ENCODE measurements around the gene SCAF4. TPM values are rescaled to one million over a fixed set of nuclear protein-coding genes. Genes with fewer than 3 reads are reported as not detected.
"Not testable (repeated sequence)": the region's sequence is repeated elsewhere in the genome, so short reads cannot be mapped to it uniquely, and the experiment has no call there.

SCAF4 gene
- total and polyA plus RNA-seq, 9 donors: 5.8 to 28.1 (median 23.8) TPM

- no CpG with 5 or more reads among the region's 5 CpGs for WGBS (ENCODE audit: insufficient coverage)
- no peaks in the 10 kb centered on the region for H3K4me1 ChIP-seq (ENCODE audit: control insufficient read depth, insufficient read depth, low read length)
- DNase-seq: no peak
- H3K36me3 ChIP-seq (ENCODE audit: control insufficient read depth, insufficient read depth, low read length): peaks cover 42% of the 10 kb centered on the region
- H3K9me3 ChIP-seq (replicated peaks; ENCODE audit: control insufficient read depth, low read depth, low read length): no peaks in the 10 kb centered on the region
- no peak overlapping the region for H3K4me3 ChIP-seq (ENCODE audit: low read length)
- no peak overlapping the region for H3K27ac ChIP-seq (ENCODE audit: low read length)
- H3K27me3 ChIP-seq (ENCODE audit: control insufficient read depth, insufficient read depth, low read length): no peaks in the 10 kb centered on the region
These were observed 65.4 kb downstream of the SCAF4 start for GRCh38 chr21:31666445-31667010.

GRCh38 chr21:31665869-31666268 lies 66.0 kb downstream of the SCAF4 start:
- H3K27me3 ChIP-seq (ENCODE audit: control insufficient read depth, insufficient read depth, low read length); DNase-seq; H3K4me3 ChIP-seq (ENCODE audit: low read length); H3K27ac ChIP-seq (ENCODE audit: low read length); H3K9me3 ChIP-seq (replicated peaks; ENCODE audit: control insufficient read depth, low read depth, low read length); H3K4me1 ChIP-seq (ENCODE audit: control insufficient read depth, insufficient read depth, low read length): not testable (repeated sequence)
- H3K36me3 ChIP-seq (ENCODE audit: control insufficient read depth, insufficient read depth, low read length): peaks cover 39% of the 10 kb centered on the region
- WGBS (ENCODE audit: insufficient coverage): no CpG with 5 or more reads among the region's 4 CpGs

DNA sequence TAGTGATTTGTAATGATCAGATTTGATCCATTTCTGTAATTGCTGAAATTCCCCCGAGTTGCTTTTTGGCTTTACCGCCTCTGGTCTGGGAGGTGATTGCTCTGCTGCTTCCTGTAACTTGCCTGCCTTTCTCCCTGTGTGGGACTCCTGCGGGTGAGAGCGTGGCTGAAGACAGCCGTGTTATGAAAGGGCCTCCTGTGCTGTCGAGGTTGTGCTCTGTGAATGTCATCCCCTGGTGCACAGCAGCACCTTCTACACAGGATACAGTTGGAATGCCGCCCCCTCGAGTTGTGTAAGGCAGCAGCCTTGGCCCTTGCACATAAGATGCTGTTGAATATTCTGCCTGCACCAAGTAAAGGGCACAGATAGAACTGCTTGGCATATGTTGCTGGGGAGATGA lies 66.5 kb downstream of the SCAF4 start:
- Histone ChIP-seq H3K9me3 (replicated peaks; ENCODE audit: control insufficient read depth, low read depth, low read length) (no peaks in the 10 kb centered on the region), H3K36me3 (ENCODE audit: control insufficient read depth, insufficient read depth, low read length) (peaks cover 39% of the 10 kb centered on the region), H3K4me3 (ENCODE audit: low read length) (no peak overlapping the region), H3K27ac (ENCODE audit: low read length) (no peak overlapping the region), H3K27me3 (ENCODE audit: control insufficient read depth, insufficient read depth, low read length) (no peaks in the 10 kb centered on the region), H3K4me1 (ENCODE audit: control insufficient read depth, insufficient read depth, low read length) (peaks cover 4% of the 10 kb centered on the region)
- DNase-seq: no peak
- WGBS (ENCODE audit: insufficient coverage): 60% methylated on average over 2 of the region's 8 CpGs

DNA sequence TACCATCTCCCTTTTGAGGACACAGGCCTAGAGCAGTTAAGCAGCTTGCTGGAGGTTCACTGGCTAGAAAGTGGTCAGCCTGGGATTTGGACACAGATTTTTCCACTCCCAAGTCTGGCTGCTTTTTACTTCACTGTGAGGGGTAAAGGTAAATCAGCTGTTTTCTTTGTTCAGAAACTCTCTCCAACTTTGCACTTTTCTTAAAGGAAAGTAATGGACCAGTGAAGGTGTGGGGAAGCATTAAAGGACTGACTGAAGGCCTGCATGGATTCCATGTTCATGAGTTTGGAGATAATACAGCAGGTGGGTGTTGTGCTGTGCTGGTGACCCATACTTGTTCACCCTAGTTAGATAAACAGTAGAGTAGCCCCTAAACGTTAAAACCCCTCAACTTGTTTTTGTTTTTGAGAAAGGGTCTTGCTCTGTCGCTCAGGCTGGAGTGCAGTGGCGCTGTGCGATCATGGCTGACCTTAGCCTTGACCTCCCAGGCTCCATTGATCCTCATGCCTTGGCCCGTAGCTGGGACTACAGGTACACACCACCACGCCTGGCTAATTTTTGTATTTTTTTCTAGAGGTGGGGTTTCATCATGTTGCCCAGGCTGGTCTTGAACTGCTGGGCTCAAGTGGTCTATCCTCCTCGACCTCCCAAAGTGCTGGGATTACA lies 68.2 kb downstream of the SCAF4 start:
- Histone ChIP-seq H3K4me1 (ENCODE audit: control insufficient read depth, insufficient read depth, low read length) (peaks cover 6% of the 10 kb centered on the region), H3K27me3 (ENCODE audit: control insufficient read depth, insufficient read depth, low read length) (no peaks in the 10 kb centered on the region), H3K4me3 (ENCODE audit: low read length) (no peak overlapping the region), H3K36me3 (ENCODE audit: control insufficient read depth, insufficient read depth, low read length) (peaks cover 34% of the 10 kb centered on the region), H3K27ac (ENCODE audit: low read length) (no peak overlapping the region), H3K9me3 (replicated peaks; ENCODE audit: control insufficient read depth, low read depth, low read length) (no peaks in the 10 kb centered on the region)
- 92% methylated on average over 4 of the region's 7 CpGs for WGBS (ENCODE audit: insufficient coverage)
- DNase-seq: no peak

DNA sequence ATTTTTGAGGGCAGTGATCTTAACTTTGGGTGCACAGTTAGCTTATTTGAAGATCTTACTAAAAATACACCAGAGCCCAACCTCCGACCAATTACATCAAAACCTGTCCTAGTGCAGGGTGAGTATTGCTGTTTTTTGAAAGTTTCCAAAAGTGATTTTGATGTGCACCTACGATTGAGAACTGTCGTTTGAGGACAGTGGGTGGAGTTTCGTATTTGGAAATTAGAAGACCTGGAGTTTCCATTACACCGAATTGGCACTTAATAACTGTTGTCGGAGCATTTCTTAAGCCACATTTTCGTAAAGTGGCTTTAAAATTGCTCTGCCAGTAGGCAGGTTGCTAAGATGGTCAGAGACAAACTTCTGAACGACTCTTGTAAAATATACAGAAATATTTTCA lies 71.3 kb downstream of the SCAF4 start:
- 17% methylated on average over 3 of the region's 8 CpGs for WGBS (ENCODE audit: insufficient coverage)

DNA sequence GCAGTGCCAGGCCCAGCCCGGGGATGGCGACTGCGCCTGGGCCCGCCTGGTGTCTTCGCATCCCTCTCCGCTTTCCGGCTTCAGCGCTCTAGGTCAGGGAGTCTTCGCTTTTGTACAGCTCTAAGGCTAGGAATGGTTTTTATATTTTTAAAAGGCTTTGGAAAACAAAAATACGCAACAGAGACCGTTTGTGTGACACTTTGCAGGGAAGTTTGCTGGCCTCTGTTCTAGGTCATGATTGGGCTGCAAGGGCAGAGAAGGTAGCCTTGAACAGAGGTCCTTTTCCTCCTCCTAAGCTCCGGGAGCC lies 71.7 kb downstream of the SCAF4 start:
- peaks cover 6% of the 10 kb centered on the region for H3K4me1 ChIP-seq (ENCODE audit: control insufficient read depth, insufficient read depth, low read length)

More for the DNA sequence above, 71.3 kb downstream of the SCAF4 start:
- peak; percentile 69 for DNase-seq
- H3K27me3 ChIP-seq (ENCODE audit: control insufficient read depth, insufficient read depth, low read length): no peaks in the 10 kb centered on the region
- peak overlapping the region; percentile 66 for H3K27ac ChIP-seq (ENCODE audit: low read length)
- H3K9me3 ChIP-seq (replicated peaks; ENCODE audit: control insufficient read depth, low read depth, low read length): no peaks in the 10 kb centered on the region
- peaks cover 21% of the 10 kb centered on the region for H3K36me3 ChIP-seq (ENCODE audit: control insufficient read depth, insufficient read depth, low read length)
- H3K4me3 ChIP-seq (ENCODE audit: low read length): peak overlapping the region; percentile 68
- H3K4me1 ChIP-seq (ENCODE audit: control insufficient read depth, insufficient read depth, low read length): peaks cover 6% of the 10 kb centered on the region

GRCh38 chr21:31659536-31660258 lies 72.2 kb downstream of the SCAF4 start, which contains the start of gene SOD1:
Gene SOD1 (plus strand): TSS chr21:31659693. CDS start chr21:31659770, 77 bp downstream.
- peaks cover 6% of the 10 kb centered on the region for H3K4me1 ChIP-seq (ENCODE audit: control insufficient read depth, insufficient read depth, low read length)
- H3K36me3 ChIP-seq (ENCODE audit: control insufficient read depth, insufficient read depth, low read length): peaks cover 16% of the 10 kb centered on the region
- no peaks in the 10 kb centered on the region for H3K27me3 ChIP-seq (ENCODE audit: control insufficient read depth, insufficient read depth, low read length)
- H3K4me3 ChIP-seq (ENCODE audit: low read length): peak within 1 kb of the TSS; percentile 79
- peak within 1 kb of the TSS; percentile 84 for H3K27ac ChIP-seq (ENCODE audit: low read length)
- under 1% methylated on average over 85 of the region's 87 CpGs for WGBS (ENCODE audit: insufficient coverage)
- peak; percentile 98 for DNase-seq
- H3K9me3 ChIP-seq (replicated peaks; ENCODE audit: control insufficient read depth, low read depth, low read length): no peaks in the 10 kb centered on the region

More for the DNA sequence above, 71.7 kb downstream of the SCAF4 start:
- 0% methylated on average over 11 of the region's 12 CpGs for WGBS (ENCODE audit: insufficient coverage)
- Histone ChIP-seq H3K9me3 (replicated peaks; ENCODE audit: control insufficient read depth, low read depth, low read length) (no peaks in the 10 kb centered on the region), H3K4me3 (ENCODE audit: low read length) (peak overlapping the region; percentile 68), H3K36me3 (ENCODE audit: control insufficient read depth, insufficient read depth, low read length) (peaks cover 18% of the 10 kb centered on the region), H3K27me3 (ENCODE audit: control insufficient read depth, insufficient read depth, low read length) (no peaks in the 10 kb centered on the region), H3K27ac (ENCODE audit: low read length) (peak overlapping the region; percentile 66)
- DNase-seq: no peak

- peaks cover 6% of the 10 kb centered on the region for H3K4me1 ChIP-seq (ENCODE audit: control insufficient read depth, insufficient read depth, low read length)
- peak overlapping the region; percentile 79 for H3K4me3 ChIP-seq (ENCODE audit: low read length)
- H3K9me3 ChIP-seq (replicated peaks; ENCODE audit: control insufficient read depth, low read depth, low read length): no peaks in the 10 kb centered on the region
- H3K27ac ChIP-seq (ENCODE audit: low read length): no peak overlapping the region
- WGBS (ENCODE audit: insufficient coverage): 1% methylated on average over 17 of the region's 18 CpGs
- H3K27me3 ChIP-seq (ENCODE audit: control insufficient read depth, insufficient read depth, low read length): no peaks in the 10 kb centered on the region
- no peak for DNase-seq
- peaks cover 15% of the 10 kb centered on the region for H3K36me3 ChIP-seq (ENCODE audit: control insufficient read depth, insufficient read depth, low read length)
These were observed 72.7 kb downstream of the SCAF4 start for GRCh38 chr21:31659286-31659535.

GRCh38 chr21:31658053-31658452 lies 73.9 kb downstream of the SCAF4 start:
- H3K27ac ChIP-seq (ENCODE audit: low read length): no peak overlapping the region
- no peak overlapping the region for H3K4me3 ChIP-seq (ENCODE audit: low read length)
- 65% methylated on average over 6 of the region's 9 CpGs for WGBS (ENCODE audit: insufficient coverage)
- H3K27me3 ChIP-seq (ENCODE audit: control insufficient read depth, insufficient read depth, low read length): no peaks in the 10 kb centered on the region
- DNase-seq: no peak
- peaks cover 6% of the 10 kb centered on the region for H3K36me3 ChIP-seq (ENCODE audit: control insufficient read depth, insufficient read depth, low read length)
- H3K9me3 ChIP-seq (replicated peaks; ENCODE audit: control insufficient read depth, low read depth, low read length): no peaks in the 10 kb centered on the region
- peaks cover 6% of the 10 kb centered on the region for H3K4me1 ChIP-seq (ENCODE audit: control insufficient read depth, insufficient read depth, low read length)

DNA sequence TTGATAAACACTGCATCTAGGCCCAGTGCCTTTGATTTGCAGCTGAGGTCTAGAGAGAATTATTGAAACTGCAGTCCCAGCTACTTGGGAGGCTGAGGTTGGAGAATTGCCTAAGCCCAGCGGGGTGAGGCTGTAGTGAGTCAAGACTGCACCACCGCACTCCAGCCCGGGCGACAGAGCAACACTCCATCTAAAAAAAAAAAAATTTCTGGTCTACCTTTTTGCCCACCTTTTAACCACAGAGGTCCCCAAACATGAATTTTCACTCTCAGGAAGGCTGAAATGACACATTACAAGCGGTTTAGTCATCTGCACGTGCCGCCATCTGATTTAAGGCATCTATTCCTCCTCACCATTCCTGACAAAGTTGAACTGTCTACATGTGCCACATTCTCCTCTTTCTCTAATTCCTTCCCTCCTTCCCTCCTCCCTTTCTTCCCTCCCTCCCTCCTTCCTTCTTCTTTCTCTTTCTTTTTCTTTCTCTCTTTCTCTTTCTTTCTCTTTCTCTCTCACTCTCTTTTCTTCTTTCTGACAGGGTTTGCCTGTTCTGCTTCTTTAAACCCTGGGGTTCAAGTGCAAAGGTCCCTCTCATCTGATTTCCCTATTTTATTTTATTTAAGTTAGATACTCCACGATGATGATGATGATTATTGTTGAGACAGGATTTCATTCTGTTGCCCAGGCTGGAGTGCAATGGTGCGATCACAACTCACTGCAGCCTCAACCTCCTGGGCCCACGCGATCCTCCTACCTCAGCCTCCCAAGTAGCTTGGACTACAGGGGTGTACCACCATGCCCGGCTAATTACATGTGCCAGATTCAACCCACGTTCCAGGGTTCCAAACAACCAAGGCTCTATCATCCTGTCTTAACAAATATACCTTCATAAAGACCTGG lies 75.5 kb downstream of the SCAF4 start:
- Histone ChIP-seq H3K9me3 (replicated peaks; ENCODE audit: control insufficient read depth, low read depth, low read length) (no peaks in the 10 kb centered on the region), H3K4me1 (ENCODE audit: control insufficient read depth, insufficient read depth, low read length) (peaks cover 6% of the 10 kb centered on the region), H3K4me3 (ENCODE audit: low read length) (no peak overlapping the region), H3K27me3 (ENCODE audit: control insufficient read depth, insufficient read depth, low read length) (no peaks in the 10 kb centered on the region), H3K36me3 (ENCODE audit: control insufficient read depth, insufficient read depth, low read length) (peaks cover under 1% of the 10 kb centered on the region), H3K27ac (ENCODE audit: low read length) (no peak overlapping the region)
- DNase-seq: no peak
- WGBS (ENCODE audit: insufficient coverage): 87% methylated on average over 8 of the region's 13 CpGs

All from muscle of leg (tissue), 11 donors.